HPDE6-E6E7 (cell line): Measurements from ENCODE around the gene ZNF100.
"Not testable (repeated sequence)": the region's sequence is repeated elsewhere in the genome, so short reads cannot be mapped to it uniquely, and the experiment has no call there.

Experiments used
- DNase-seq: peaks from one replicate; pipeline ENCODE4 v3.0.0; 2011; ENCODE audit warnings: missing footprints; ENCODE audit errors: extremely low spot score

The ZNF100 gene

GRCh38 chr19:21767065-21767800 lies at the start of gene ZNF100:
ZNF100 (minus strand) TSS chr19:21767579; CDS start chr19:21767429, 150 bp downstream.
- DNase-seq = peak; percentile 42

GRCh38 chr19:21812448-21812847 lies 45.1 kb upstream of the ZNF100 start:
- DNase-seq = no peak

GRCh38 chr19:21808400-21809000 lies 41.1 kb upstream of the ZNF100 start:
- DNase-seq = not testable (repeated sequence)

GRCh38 chr19:21789466-21790085 lies 22.2 kb upstream of the ZNF100 start:
- no peak for DNase-seq

- no peak for DNase-seq
Measured at GRCh38 chr19:21786936-21787335, 19.6 kb upstream of the ZNF100 start.

GRCh38 chr19:21775792-21776191 lies 8.4 kb upstream of the ZNF100 start:
- DNase-seq = not testable (repeated sequence)

GRCh38 chr19:21766705-21767064 lies 694 bp downstream of the ZNF100 start:
- not testable (repeated sequence) for DNase-seq

- no peak for DNase-seq
Measured at GRCh38 chr19:21765151-21765550, 2.2 kb downstream of the ZNF100 start.

- DNase-seq = not testable (repeated sequence)
Measured at GRCh38 chr19:21761547-21761946, 5.8 kb downstream of the ZNF100 start.

- no peak for DNase-seq
Measured at GRCh38 chr19:21758296-21758695, 9.1 kb downstream of the ZNF100 start.

GRCh38 chr19:21755555-21755954 lies 11.8 kb downstream of the ZNF100 start:
- not testable (repeated sequence) for DNase-seq

- DNase-seq = no peak
Measured at GRCh38 chr19:21751384-21751783, 16.0 kb downstream of the ZNF100 start.

GRCh38 chr19:21750586-21751128 lies 16.7 kb downstream of the ZNF100 start:
- no peak for DNase-seq

- DNase-seq = no peak
Measured at GRCh38 chr19:21749090-21749489, 18.3 kb downstream of the ZNF100 start.

- no peak for DNase-seq
Measured at GRCh38 chr19:21748088-21748487, 19.3 kb downstream of the ZNF100 start.

- DNase-seq = no peak
Measured at GRCh38 chr19:21740559-21740958, 26.8 kb downstream of the ZNF100 start.

GRCh38 chr19:21726942-21727747 lies 40.2 kb downstream of the ZNF100 start:
- DNase-seq = not testable (repeated sequence)

GRCh38 chr19:21713761-21714160 lies 53.6 kb downstream of the ZNF100 start:
- no peak for DNase-seq

GRCh38 chr19:21709464-21709863 lies 57.9 kb downstream of the ZNF100 start:
- no peak for DNase-seq

GRCh38 chr19:21707878-21708277 lies 59.5 kb downstream of the ZNF100 start:
- not testable (repeated sequence) for DNase-seq

GRCh38 chr19:21707065-21707464 lies 60.3 kb downstream of the ZNF100 start:
- no peak for DNase-seq

GRCh38 chr19:21705393-21705792 lies 62.0 kb downstream of the ZNF100 start:
- no peak for DNase-seq
